ENCODE measurements around the gene SLC38A4. TPM values are rescaled to one million over a fixed set of nuclear protein-coding genes. Genes with fewer than 3 reads are reported as not detected.

SLC38A4 gene
- total and polyA plus RNA-seq, 2 of the 8 experiments (the other 6 are each of a cell fraction or from before 2014, with no cell fraction given) = 6.7 to 15.4 TPM

- no peak overlapping the region for H3K9ac ChIP-seq (replicated peaks in 1 of 4; ENCODE audit: extremely low read depth in 1 of 4, low read depth in 3 of 4, low read length in 3 of 4)
- H2BK120ac ChIP-seq (replicated peaks; ENCODE audit: low read depth, low read length) = no peak overlapping the region
- 78% methylated on average over 2 of the region's 2 CpGs; no CpG with 5 or more reads in 1 of the 2 experiments for WGBS, 2 experiments (ENCODE audit: extremely low coverage in 1 of 2, insufficient coverage in 1 of 2, insufficient read length in 1 of 2, insufficient replicate concordance in 2 of 2, low coverage in 1 of 2, low lambda C conversion rate in 2 of 2, missing lambda C conversion rate in 1 of 2)
- no peak overlapping the region for H3K27ac ChIP-seq (ENCODE audit: low read depth, low read length)
- H3K4me3 ChIP-seq (ENCODE audit: extremely low read depth in 1 of 4, insufficient read depth in 2 of 4, low read depth in 3 of 4, low read length in 4 of 4) = no peak overlapping the region
- no peak overlapping the region for H2BK20ac ChIP-seq (ENCODE audit: low read length)
- H2BK5ac ChIP-seq (ENCODE audit: low read depth, low read length) = no peak overlapping the region
- H4K20me1 ChIP-seq (replicated peaks in 1 of 2; ENCODE audit: control insufficient read depth in 1 of 2, insufficient read depth in 2 of 2, low read length in 2 of 2) = no peaks in the 10 kb centered on the region
- H2AK5ac ChIP-seq (ENCODE audit: low read depth, low read length) = no peak overlapping the region
- FAIRE-seq (no peak), DNase-seq (ENCODE audit: low read depth in 1 of 2, low spot score in 2 of 2) (no peak)
- no peak overlapping the region for H4K8ac ChIP-seq (ENCODE audit: extremely low read depth, insufficient read depth, low read length)
- H3K14ac ChIP-seq (ENCODE audit: insufficient read length) = no peak overlapping the region
- H2BK12ac ChIP-seq (ENCODE audit: low read depth, low read length) = no peak overlapping the region
- no peak overlapping the region for H3K23ac ChIP-seq (ENCODE audit: insufficient read length)
- no peaks in the 10 kb centered on the region; a peak in 1 of 7 replicates for H3K4me1 ChIP-seq (replicated peaks in 1 of 4; ENCODE audit: control insufficient read depth in 3 of 4, insufficient read depth in 4 of 4, low read length in 3 of 4)
- H3K4ac ChIP-seq (replicated peaks; ENCODE audit: insufficient read length, low read depth, low read length) = no peak overlapping the region
- no peaks in the 10 kb centered on the region for H3K79me2 ChIP-seq (ENCODE audit: control insufficient read depth in 1 of 2, insufficient read depth in 2 of 2, low read length in 2 of 2)
- H3K27me3 ChIP-seq (replicated peaks in 1 of 4; ENCODE audit: control insufficient read depth in 3 of 4, extremely low read depth in 1 of 4, insufficient read depth in 3 of 4, low read length in 3 of 4) = no peaks in the 10 kb centered on the region
- H3K23me2 ChIP-seq (ENCODE audit: low read depth, low read length) = no peaks in the 10 kb centered on the region
- ChIA-PET CTCF (ENCODE audit: partially characterized antibody) (interaction anchor here (0.5 kb wide), 1 partner anchor 1374 kb away, joined by 3 read pairs; no protein-coding TSS in a partner anchor), POLR2A (ENCODE audit: partially characterized antibody) (no interaction called here)
- no peak overlapping the region for H4K5ac ChIP-seq (ENCODE audit: insufficient read length, low read depth, low read length)
- no peaks in the 10 kb centered on the region for H3K79me1 ChIP-seq (ENCODE audit: low read depth, low read length)
- no peak overlapping the region for H3K56ac ChIP-seq (replicated peaks; ENCODE audit: insufficient read length, low read depth, low read length)
- no peaks in the 10 kb centered on the region for H3K36me3 ChIP-seq (ENCODE audit: control insufficient read depth in 2 of 4, insufficient read depth in 4 of 4, low read length in 3 of 4)
- no peak overlapping the region for H4K91ac ChIP-seq (replicated peaks; ENCODE audit: insufficient read length, low read length)
- no peak overlapping the region for H3K18ac ChIP-seq (ENCODE audit: extremely low read depth, low read length)
- H3K9me3 ChIP-seq (ENCODE audit: insufficient read depth in 2 of 2, low read depth in 1 of 2, low read length in 1 of 2) = no peaks in the 10 kb centered on the region
- H2BK15ac ChIP-seq (ENCODE audit: low read length) = no peak overlapping the region
- no peak overlapping the region for H3K4me2 ChIP-seq (ENCODE audit: insufficient read depth in 1 of 2, low read depth in 2 of 2, low read length in 2 of 2)
- no peak overlapping the region for H2AFZ ChIP-seq (ENCODE audit: low read length)
- TF ChIP-seq CHD1 (IDR thresholded peaks at IDR 0.05; ENCODE audit: low read depth, low read length) = no peak
- TF ChIP-seq BRCA1 (IDR thresholded peaks at IDR 0.05; ENCODE audit: low read depth, low read length) = no peak
- TF ChIP-seq ZNF274 (IDR thresholded peaks at IDR 0.05; ENCODE audit: borderline replicate concordance, extremely low read depth, low read length) = no peak
- no peak for TF ChIP-seq CTCF (IDR thresholded peaks at IDR 0.05; ENCODE audit: control extremely low read depth in 1 of 3, insufficient read depth in 1 of 3, low read depth in 1 of 3, low read length in 3 of 3)
- TF ChIP-seq CTBP2 (IDR thresholded peaks at IDR 0.05; ENCODE audit: borderline replicate concordance, insufficient read depth, insufficient read length, low read length) = no peak
- TF ChIP-seq SUZ12 (IDR thresholded peaks at IDR 0.05; ENCODE audit: low read length) = no peak
- TF ChIP-seq SAP30 (IDR thresholded peaks at IDR 0.05; ENCODE audit: insufficient read depth, insufficient replicate concordance, low read length) = no peak
- no peak for TF ChIP-seq JUND (IDR thresholded peaks at IDR 0.05; ENCODE audit: low read length)
- TF ChIP-seq EGR1 (IDR thresholded peaks at IDR 0.05; ENCODE audit: borderline replicate concordance, low read depth, low read length) = no peak
- no peak for TF ChIP-seq USF2 (IDR thresholded peaks at IDR 0.05; ENCODE audit: low read length)
- TF ChIP-seq BACH1 (IDR thresholded peaks at IDR 0.05; ENCODE audit: low read length) = no peak
Observed at GRCh38 chr12:46814143-46814542, 11.7 kb downstream of the SLC38A4 start.
